ENCODE measurements around the gene DEFB121.

Gene DEFB121

GRCh38 chr20:31363295-31363694 is 42.7 kb downstream of the DEFB121 start:
- no peak for DNase-seq (ENCODE audit: low spot score)

- DNase-seq (ENCODE audit: low spot score) = no peak
These were observed 50.0 kb downstream of the DEFB121 start for GRCh38 chr20:31355981-31356380.
